Measurements from ENCODE around the gene IFI27L2.

Gene IFI27L2

DNA sequence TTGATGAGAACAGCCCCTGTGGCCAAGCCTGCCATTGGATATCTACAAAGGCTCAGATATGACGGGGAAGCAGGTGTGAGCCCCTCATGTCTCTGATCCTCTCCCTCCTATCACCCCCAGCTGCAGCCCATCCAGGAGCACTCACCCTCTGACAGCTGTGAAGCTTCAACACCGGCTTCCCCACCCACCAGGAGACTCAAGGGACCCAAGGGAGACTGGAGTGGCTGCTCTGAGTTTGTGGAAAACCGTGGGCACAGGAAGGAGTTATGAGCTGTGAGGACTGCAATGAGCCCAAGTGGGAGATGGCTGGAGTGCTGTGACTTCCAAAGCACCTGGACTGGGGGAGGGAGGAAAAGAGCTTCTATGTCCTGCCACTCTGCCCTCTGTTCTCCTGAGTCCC is 7.9 kb downstream of the IFI27L2 start:
- Histone ChIP-seq H3K4me3 (ENCODE audit: low read length) (no peak overlapping the region), H3K4me1 (ENCODE audit: control insufficient read depth, low read depth, low read length) (no peaks in the 10 kb centered on the region), H3K27me3 (ENCODE audit: insufficient read depth, low read length, poor library complexity) (no peaks in the 10 kb centered on the region), H2BK15ac (replicated peaks; ENCODE audit: low read depth) (no peak overlapping the region), H3K27ac (ENCODE audit: low read depth, low read length) (no peak overlapping the region), H3K23ac (ENCODE audit: low read length) (no peak overlapping the region), H4K8ac (ENCODE audit: low read depth, low read length) (no peak overlapping the region), H4K5ac (ENCODE audit: low read length) (no peak overlapping the region), H3K36me3 (ENCODE audit: control insufficient read depth, insufficient read depth, low read length) (no peaks in the 10 kb centered on the region), H3K79me2 (ENCODE audit: control insufficient read depth, insufficient read depth, low read length) (no peaks in the 10 kb centered on the region), H3K4ac (ENCODE audit: low read depth, low read length) (no peak overlapping the region), H3K9ac (ENCODE audit: low read length) (no peak overlapping the region), H2BK120ac (ENCODE audit: low read depth, low read length) (no peak overlapping the region), H2BK5ac (ENCODE audit: low read length) (no peak overlapping the region), H3K56ac (ENCODE audit: low read length) (no peak overlapping the region), H3K79me1 (ENCODE audit: low read length) (no peaks in the 10 kb centered on the region), H3K18ac (ENCODE audit: low read length) (no peak overlapping the region), H2AK5ac (ENCODE audit: low read length) (no peak overlapping the region), H3K4me2 (ENCODE audit: low read length) (no peak overlapping the region)
- DNase-seq = no peak
- no CpG with 5 or more reads among the region's 3 CpGs for WGBS (ENCODE audit: extremely low coverage, insufficient coverage, low lambda C conversion rate)

DNA sequence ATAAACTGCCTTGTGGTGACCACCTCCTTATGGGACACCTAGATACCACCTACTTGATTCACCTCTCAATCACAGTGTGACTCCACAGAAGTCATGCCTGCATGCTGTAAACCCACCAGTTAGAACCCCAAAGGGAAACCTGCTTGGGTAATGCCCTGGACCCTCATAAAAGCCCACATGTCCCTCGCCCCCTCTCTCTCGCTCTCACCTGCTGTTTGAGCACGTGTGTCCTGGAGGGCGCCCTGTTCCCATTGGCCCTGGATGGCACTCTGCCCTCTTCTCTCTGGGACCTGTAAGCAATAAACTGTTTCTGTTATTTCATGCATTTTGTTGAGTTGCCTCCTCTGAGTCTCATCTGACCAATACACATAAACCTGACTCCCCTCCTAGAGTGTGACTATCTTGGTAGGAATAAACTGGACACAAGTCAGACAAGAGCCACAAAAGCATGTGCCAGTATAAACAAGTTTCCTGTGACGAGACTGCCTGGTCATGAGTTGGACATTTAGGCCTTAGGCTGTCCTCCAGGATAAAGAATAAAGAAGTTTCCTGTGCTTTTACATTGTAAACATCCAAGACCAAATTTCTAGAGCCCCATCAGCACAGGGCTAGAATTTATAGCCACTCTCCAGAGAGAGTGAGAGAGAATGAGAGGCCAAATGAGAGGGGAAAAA is 8.6 kb downstream of the IFI27L2 start:
- Histone ChIP-seq H3K18ac (ENCODE audit: low read length) (no peak overlapping the region), H2BK120ac (ENCODE audit: low read depth, low read length) (no peak overlapping the region), H4K8ac (ENCODE audit: low read depth, low read length) (no peak overlapping the region), H3K4me3 (ENCODE audit: low read length) (no peak overlapping the region), H2AK5ac (ENCODE audit: low read length) (no peak overlapping the region), H3K9ac (ENCODE audit: low read length) (no peak overlapping the region), H3K27me3 (ENCODE audit: insufficient read depth, low read length, poor library complexity) (no peaks in the 10 kb centered on the region), H3K79me1 (ENCODE audit: low read length) (no peaks in the 10 kb centered on the region), H2BK15ac (replicated peaks; ENCODE audit: low read depth) (no peak overlapping the region), H3K4me2 (ENCODE audit: low read length) (no peak overlapping the region), H2BK5ac (ENCODE audit: low read length) (no peak overlapping the region), H3K23ac (ENCODE audit: low read length) (no peak overlapping the region), H4K5ac (ENCODE audit: low read length) (no peak overlapping the region), H3K4ac (ENCODE audit: low read depth, low read length) (no peak overlapping the region), H3K79me2 (ENCODE audit: control insufficient read depth, insufficient read depth, low read length) (no peaks in the 10 kb centered on the region), H3K56ac (ENCODE audit: low read length) (no peak overlapping the region), H3K27ac (ENCODE audit: low read depth, low read length) (no peak overlapping the region), H3K36me3 (ENCODE audit: control insufficient read depth, insufficient read depth, low read length) (no peaks in the 10 kb centered on the region), H3K4me1 (ENCODE audit: control insufficient read depth, low read depth, low read length) (no peaks in the 10 kb centered on the region)
- WGBS (ENCODE audit: extremely low coverage, insufficient coverage, low lambda C conversion rate) = no CpG with 5 or more reads among the region's 5 CpGs
- DNase-seq = no peak

DNA sequence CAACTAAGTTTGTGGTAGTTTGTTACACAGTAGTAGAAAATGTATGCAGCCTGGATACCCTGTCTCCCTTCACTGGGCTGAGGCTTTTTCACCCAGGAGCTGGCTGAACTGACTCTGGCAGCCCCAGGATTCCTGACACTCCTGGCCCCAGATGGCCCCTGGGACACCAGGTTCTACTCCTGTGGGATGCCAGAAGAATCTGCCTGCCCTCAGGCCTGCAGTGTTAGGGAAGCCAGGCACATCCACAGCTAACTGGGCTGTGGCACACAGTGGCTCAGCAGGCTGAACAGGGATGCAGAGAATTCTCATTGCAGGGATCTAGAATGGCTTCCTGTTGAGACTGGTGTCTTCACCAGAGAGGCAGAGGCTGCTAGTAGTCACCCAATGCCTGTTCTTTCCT is 10.3 kb downstream of the IFI27L2 start:
- Histone ChIP-seq H3K23ac (ENCODE audit: low read length) (no peak overlapping the region), H2BK5ac (ENCODE audit: low read length) (no peak overlapping the region), H3K79me2 (ENCODE audit: control insufficient read depth, insufficient read depth, low read length) (no peaks in the 10 kb centered on the region), H4K5ac (ENCODE audit: low read length) (no peak overlapping the region), H3K27me3 (ENCODE audit: insufficient read depth, low read length, poor library complexity) (no peaks in the 10 kb centered on the region), H3K79me1 (ENCODE audit: low read length) (no peaks in the 10 kb centered on the region), H3K4ac (ENCODE audit: low read depth, low read length) (no peak overlapping the region), H2AK5ac (ENCODE audit: low read length) (no peak overlapping the region), H3K9ac (ENCODE audit: low read length) (no peak overlapping the region), H3K4me1 (ENCODE audit: control insufficient read depth, low read depth, low read length) (no peaks in the 10 kb centered on the region), H3K56ac (ENCODE audit: low read length) (no peak overlapping the region), H3K18ac (ENCODE audit: low read length) (no peak overlapping the region), H3K36me3 (ENCODE audit: control insufficient read depth, insufficient read depth, low read length) (no peaks in the 10 kb centered on the region), H2BK120ac (ENCODE audit: low read depth, low read length) (no peak overlapping the region), H3K27ac (ENCODE audit: low read depth, low read length) (no peak overlapping the region), H3K4me3 (ENCODE audit: low read length) (no peak overlapping the region), H4K8ac (ENCODE audit: low read depth, low read length) (no peak overlapping the region), H2BK15ac (replicated peaks; ENCODE audit: low read depth) (no peak overlapping the region), H3K4me2 (ENCODE audit: low read length) (no peak overlapping the region)
- DNase-seq = no peak

DNA sequence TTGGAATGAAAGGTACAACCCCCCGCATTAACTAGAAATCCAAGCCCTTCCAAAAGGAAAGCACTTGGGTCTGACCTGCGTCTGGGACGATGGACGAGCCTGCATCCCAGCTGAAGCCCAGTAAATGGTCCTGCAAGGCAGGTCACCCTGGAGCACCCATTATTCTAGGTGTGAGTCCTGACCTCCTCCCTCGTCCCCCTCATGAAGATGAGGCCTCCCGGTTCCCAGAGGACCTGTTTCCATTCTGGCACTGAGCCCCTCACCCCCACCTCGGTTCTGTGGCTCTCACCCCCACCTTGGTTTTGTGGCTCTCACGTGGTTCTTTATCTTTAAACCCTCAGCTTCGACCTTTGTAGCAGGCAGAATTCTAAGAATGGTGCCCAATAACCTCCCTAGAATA is 11.5 kb downstream of the IFI27L2 start:
- H3K23ac ChIP-seq (ENCODE audit: low read length) = no peak overlapping the region
- no peak overlapping the region for H3K18ac ChIP-seq (ENCODE audit: low read length)
- H2BK120ac ChIP-seq (ENCODE audit: low read depth, low read length) = no peak overlapping the region
- no peak overlapping the region for H3K9ac ChIP-seq (ENCODE audit: low read length)
- H3K4me1 ChIP-seq (ENCODE audit: control insufficient read depth, low read depth, low read length) = no peaks in the 10 kb centered on the region
- H4K8ac ChIP-seq (ENCODE audit: low read depth, low read length) = no peak overlapping the region
- H3K79me1 ChIP-seq (ENCODE audit: low read length) = no peaks in the 10 kb centered on the region
- no peak overlapping the region for H2BK5ac ChIP-seq (ENCODE audit: low read length)
- no peak overlapping the region for H2BK15ac ChIP-seq (replicated peaks; ENCODE audit: low read depth)
- no peaks in the 10 kb centered on the region for H3K27me3 ChIP-seq (ENCODE audit: insufficient read depth, low read length, poor library complexity)
- H2AK5ac ChIP-seq (ENCODE audit: low read length) = no peak overlapping the region
- no peak overlapping the region for H3K4me3 ChIP-seq (ENCODE audit: low read length)
- H3K4ac ChIP-seq (ENCODE audit: low read depth, low read length) = no peak overlapping the region
- no CpG with 5 or more reads among the region's 9 CpGs for WGBS (ENCODE audit: extremely low coverage, insufficient coverage, low lambda C conversion rate)
- H3K36me3 ChIP-seq (ENCODE audit: control insufficient read depth, insufficient read depth, low read length) = no peaks in the 10 kb centered on the region
- no peak overlapping the region for H4K5ac ChIP-seq (ENCODE audit: low read length)
- no peak overlapping the region for H3K56ac ChIP-seq (ENCODE audit: low read length)
- DNase-seq = no peak
- H3K4me2 ChIP-seq (ENCODE audit: low read length) = no peak overlapping the region
- H3K79me2 ChIP-seq (ENCODE audit: control insufficient read depth, insufficient read depth, low read length) = no peaks in the 10 kb centered on the region
- no peak overlapping the region for H3K27ac ChIP-seq (ENCODE audit: low read depth, low read length)

DNA sequence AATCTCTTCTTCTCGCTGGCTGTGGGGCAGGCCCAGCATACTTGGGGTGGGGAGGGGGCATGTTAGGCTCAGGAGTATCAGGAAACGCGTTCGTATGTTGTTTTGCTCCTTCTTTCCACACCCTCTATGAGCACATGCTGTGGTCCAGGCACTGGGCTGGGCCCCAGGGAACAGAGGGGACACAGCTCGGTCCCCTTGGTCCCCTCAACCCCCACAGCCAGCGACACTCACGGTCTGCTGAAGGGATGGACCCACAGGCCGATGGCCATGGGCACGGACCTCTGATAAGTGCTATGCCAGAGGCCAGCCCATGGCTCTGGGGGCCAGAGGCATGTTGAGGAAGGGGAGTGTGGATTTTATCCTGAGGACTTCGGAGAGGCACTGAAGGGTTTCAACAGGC is 12.7 kb downstream of the IFI27L2 start:
- H3K79me1 ChIP-seq (ENCODE audit: low read length) = no peaks in the 10 kb centered on the region
- no peaks in the 10 kb centered on the region for H3K27me3 ChIP-seq (ENCODE audit: insufficient read depth, low read length, poor library complexity)
- no peak overlapping the region for H3K4me2 ChIP-seq (ENCODE audit: low read length)
- H3K4ac ChIP-seq (ENCODE audit: low read depth, low read length) = no peak overlapping the region
- no peak overlapping the region for H3K23ac ChIP-seq (ENCODE audit: low read length)
- H3K79me2 ChIP-seq (ENCODE audit: control insufficient read depth, insufficient read depth, low read length) = no peaks in the 10 kb centered on the region
- DNase-seq = no peak
- no peak overlapping the region for H3K56ac ChIP-seq (ENCODE audit: low read length)
- no CpG with 5 or more reads among the region's 10 CpGs for WGBS (ENCODE audit: extremely low coverage, insufficient coverage, low lambda C conversion rate)
- no peaks in the 10 kb centered on the region for H3K36me3 ChIP-seq (ENCODE audit: control insufficient read depth, insufficient read depth, low read length)
- no peak overlapping the region for H2AK5ac ChIP-seq (ENCODE audit: low read length)
- no peak overlapping the region for H2BK5ac ChIP-seq (ENCODE audit: low read length)
- no peak overlapping the region for H2BK15ac ChIP-seq (replicated peaks; ENCODE audit: low read depth)
- no peak overlapping the region for H3K4me3 ChIP-seq (ENCODE audit: low read length)
- H3K27ac ChIP-seq (ENCODE audit: low read depth, low read length) = no peak overlapping the region
- H3K9ac ChIP-seq (ENCODE audit: low read length) = no peak overlapping the region
- no peak overlapping the region for H2BK120ac ChIP-seq (ENCODE audit: low read depth, low read length)
- H4K8ac ChIP-seq (ENCODE audit: low read depth, low read length) = no peak overlapping the region
- H4K5ac ChIP-seq (ENCODE audit: low read length) = no peak overlapping the region
- H3K18ac ChIP-seq (ENCODE audit: low read length) = no peak overlapping the region
- no peaks in the 10 kb centered on the region for H3K4me1 ChIP-seq (ENCODE audit: control insufficient read depth, low read depth, low read length)

DNA sequence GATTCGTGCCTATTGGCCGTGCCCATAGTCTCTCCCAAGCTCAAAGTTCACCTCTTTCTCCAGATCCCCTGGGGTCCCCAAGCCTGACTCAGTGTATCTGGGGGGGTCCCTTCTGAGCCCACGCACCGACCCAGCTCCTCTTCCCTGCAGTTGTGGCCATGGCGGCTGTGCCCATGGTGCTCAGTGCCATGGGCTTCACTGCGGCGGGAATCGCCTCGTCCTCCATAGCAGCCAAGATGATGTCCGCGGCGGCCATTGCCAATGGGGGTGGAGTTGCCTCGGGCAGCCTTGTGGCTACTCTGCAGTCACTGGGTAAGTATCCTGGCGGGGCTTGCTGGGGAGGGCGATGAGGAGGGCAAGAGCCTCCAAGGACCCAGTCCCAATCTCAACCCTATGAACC is 13.8 kb downstream of the IFI27L2 start:
- H3K56ac ChIP-seq (ENCODE audit: low read length) = no peak overlapping the region
- H3K36me3 ChIP-seq (ENCODE audit: control insufficient read depth, insufficient read depth, low read length) = no peaks in the 10 kb centered on the region
- no peaks in the 10 kb centered on the region for H3K27me3 ChIP-seq (ENCODE audit: insufficient read depth, low read length, poor library complexity)
- no peak overlapping the region for H3K4me2 ChIP-seq (ENCODE audit: low read length)
- H3K4me3 ChIP-seq (ENCODE audit: low read length) = no peak overlapping the region
- no peak overlapping the region for H3K18ac ChIP-seq (ENCODE audit: low read length)
- H3K4ac ChIP-seq (ENCODE audit: low read depth, low read length) = no peak overlapping the region
- no peaks in the 10 kb centered on the region for H3K4me1 ChIP-seq (ENCODE audit: control insufficient read depth, low read depth, low read length)
- H3K79me2 ChIP-seq (ENCODE audit: control insufficient read depth, insufficient read depth, low read length) = no peaks in the 10 kb centered on the region
- WGBS (ENCODE audit: extremely low coverage, insufficient coverage, low lambda C conversion rate) = no CpG with 5 or more reads among the region's 15 CpGs
- DNase-seq = no peak
- H4K8ac ChIP-seq (ENCODE audit: low read depth, low read length) = no peak overlapping the region
- H2AK5ac ChIP-seq (ENCODE audit: low read length) = no peak overlapping the region
- no peak overlapping the region for H2BK15ac ChIP-seq (replicated peaks; ENCODE audit: low read depth)
- H3K79me1 ChIP-seq (ENCODE audit: low read length) = no peaks in the 10 kb centered on the region
- no peak overlapping the region for H3K27ac ChIP-seq (ENCODE audit: low read depth, low read length)
- no peak overlapping the region for H2BK120ac ChIP-seq (ENCODE audit: low read depth, low read length)
- no peak overlapping the region for H3K23ac ChIP-seq (ENCODE audit: low read length)
- no peak overlapping the region for H3K9ac ChIP-seq (ENCODE audit: low read length)
- no peak overlapping the region for H2BK5ac ChIP-seq (ENCODE audit: low read length)
- no peak overlapping the region for H4K5ac ChIP-seq (ENCODE audit: low read length)

Data from mesendoderm (in vitro differentiated cells).